HepG2 (cell line): ENCODE data around the gene FCHO1. TPM values are rescaled to one million over a fixed set of nuclear protein-coding genes. Genes with fewer than 3 reads are reported as not detected.

ENCODE experiments used
- ATAC-seq: fragments of 200-7000 bp; cut with Tn5 transposase; 3 replicates; pipeline ENCODE4 v1.9.1; 2020; ENCODE audit warnings: mild to moderate bottlenecking, moderate library complexity
- BruUV-seq: library from RNA; stranded (reverse); fragments of 400-500 nt; replicated peaks from 2 replicates; lab custom pipeline; 2021; lab: Mats Ljungman, UMichigan
- CTCF ChIA-PET: fragments of 300-600 bp; formaldehyde crosslinking; extraction: SDS; loops from one replicate; lab custom pipeline; 2021; ENCODE audit warnings: low total read pairs, inconsistent platforms, low intra/inter-chr PET ratio; lab: Yijun Ruan, JAX
- POLR2A ChIA-PET: fragments of 350-600 bp; sonication (Branson Sonifier 250); formaldehyde crosslinking; loops from one replicate; lab custom pipeline; 2020; ENCODE audit warnings: antibody characterized with exemption, inconsistent platforms; lab: Yijun Ruan, JAX
- DNase-seq: peaks from one replicate; pipeline ENCODE4 v3.0.0-alpha.2; 2015; ENCODE audit warnings: low spot score
- FAIRE-seq: peaks from 3 replicates; lab custom pipeline; 2011; peaks lifted over from hg19 to GRCh38; lab: Jason Lieb, UNC
- H2AFZ ChIP-seq: one replicate; pipeline ENCODE4 v1.6.1; 2011; ENCODE audit warnings: low read length, inconsistent platforms
- H3K27ac ChIP-seq: fragments of 300-600 bp; 3 replicates; pipeline ENCODE4 v1.8.0; 2011; ENCODE audit warnings: mixed run types, mild to moderate bottlenecking, mixed read lengths, low read length, inconsistent platforms; ENCODE audit not compliant: insufficient read depth; ENCODE audit errors: extremely low read length
- H3K27me3 ChIP-seq, 2 experiments: fragments of 200-600 bp in 1 of 2; 2 replicates in 1 of 2; 3 replicates in 1 of 2; pipeline versions ENCODE4 v1.6.0 to v1.8.0; 2011; ENCODE audit warnings: low read length in 2 of 2, mild to moderate bottlenecking in 2 of 2, moderate library complexity in 2 of 2, inconsistent platforms in 1 of 2; ENCODE audit not compliant: insufficient read depth in 2 of 2, control insufficient read depth in 1 of 2
- H3K36me3 ChIP-seq, 2 experiments: fragments of 200-600 bp in 1 of 2; replicated peaks in 1 of 2; 2 replicates in 1 of 2; 3 replicates in 1 of 2; pipeline versions ENCODE4 v1.5.1 to v1.8.0; 2011; ENCODE audit warnings: low read length in 2 of 2, inconsistent platforms in 1 of 2; ENCODE audit not compliant: insufficient read depth in 2 of 2, control insufficient read depth in 1 of 2
- H3K4me1 ChIP-seq: 2 replicates; pipeline ENCODE4 v1.5.1; 2012; ENCODE audit warnings: low read length, inconsistent platforms; ENCODE audit not compliant: insufficient read depth
- H3K4me2 ChIP-seq: 2 replicates; pipeline ENCODE4 v1.6.0; 2011; ENCODE audit warnings: low read depth, low read length, inconsistent platforms
- H3K4me3 ChIP-seq, 3 experiments: fragments of 200-600 bp in 1 of 3; sonication (generic), shearing (Covaris generic) in 1 of 3; replicated peaks in 1 of 3; 2 replicates each; pipeline ENCODE4 v1.5.1; 2011 to 2016; ENCODE audit warnings: low read length in 3 of 3, inconsistent platforms in 2 of 3, low read depth in 2 of 3, mild to moderate bottlenecking in 2 of 3, control low read depth in 1 of 3, mixed read lengths in 1 of 3; ENCODE audit not compliant: insufficient read depth in 1 of 3
- H3K79me2 ChIP-seq: one replicate; pipeline ENCODE4 v1.6.1; 2011; ENCODE audit warnings: low read length, inconsistent platforms; ENCODE audit not compliant: insufficient read depth
- H3K9ac ChIP-seq: 2 replicates; pipeline ENCODE4 v1.6.0; 2011; ENCODE audit warnings: mild to moderate bottlenecking, low read depth, low read length, inconsistent platforms; ENCODE audit not compliant: insufficient read depth
- H3K9me3 ChIP-seq: 2 replicates; pipeline ENCODE4 v1.5.1; 2012; ENCODE audit warnings: mild to moderate bottlenecking, low read length
- H4K20me1 ChIP-seq: 2 replicates; pipeline ENCODE4 v1.6.0; 2011; ENCODE audit warnings: inconsistent platforms, mild to moderate bottlenecking, low read length, moderate library complexity; ENCODE audit not compliant: insufficient read depth
- AGO1 ChIP-seq: fragments of 200-400 bp; formaldehyde crosslinking; IDR thresholded peaks from 2 replicates; pipeline ENCODE4 v1.6.1; 2017; ENCODE audit warnings: mild to moderate bottlenecking, low read depth, low read length, moderate library complexity; ENCODE audit not compliant: poor library complexity, severe bottlenecking
- ATAD3A ChIP-seq: sonication (generic); formaldehyde crosslinking; IDR thresholded peaks from 2 replicates; pipeline ENCODE4 v1.4.0; 2020; ENCODE audit warnings: missing genetic modification reagents
- RBFOX2 ChIP-seq: fragments of 200-400 bp; formaldehyde crosslinking; IDR thresholded peaks from 2 replicates; pipeline ENCODE4 v1.6.1; 2017; ENCODE audit warnings: low read depth, mild to moderate bottlenecking, low read length
- TBP ChIP-seq: sonication (generic); formaldehyde crosslinking; IDR thresholded peaks from 2 replicates; pipeline ENCODE4 v1.5.0; 2020; ENCODE audit warnings: missing genetic modification reagents
- ZBTB38 ChIP-seq: sonication (generic); formaldehyde crosslinking; IDR thresholded peaks from 2 replicates; pipeline ENCODE4 v1.5.1; 2020; ENCODE audit warnings: mild to moderate bottlenecking, missing genetic modification reagents
- ZFP91 ChIP-seq: sonication (generic); formaldehyde crosslinking; IDR thresholded peaks from 2 replicates; pipeline ENCODE4 v1.9.0; 2022; ENCODE audit warnings: missing genetic modification reagents, mild to moderate bottlenecking, borderline replicate concordance
- ZNF589 ChIP-seq: sonication (generic); formaldehyde crosslinking; conservative IDR thresholded peaks from 2 replicates; pipeline ENCODE4 v1.8.0; 2022; ENCODE audit warnings: mild to moderate bottlenecking, moderate library complexity, missing genetic modification reagents
- WGBS: methylation state at CpG from one replicate; pipeline ENCODE4 v1.1.6; 2017; ENCODE audit warnings: low lambda C conversion rate; 5-methylcytosine and 5-hydroxymethylcytosine counted together
- in situ Hi-C: cut with HindIII; loops from 2 replicates; pipeline ENCODE4 v1.10.0; 2017; ENCODE audit warnings: low pct_unique_long_range_greater_than_20kb; ENCODE audit not compliant: extremely low pct_ligation_motif_present
- intact Hi-C: fragments of 100-400 bp; cut with micrococcal nuclease; formaldehyde crosslinking; loops from one replicate; pipeline ENCODE4 v1.10.0; 2022; ENCODE audit not compliant: unreplicated experiment
- polyA plus RNA-seq, 8 experiments: library from polyadenylated mRNA; depleted of rRNA in 3 of 8; stranded (reverse) in 7 of 8; unstranded in 1 of 8; fragments of >200 nt; fragmentation: Illumina TruSeq in 4 of 8; extraction: Trizol in 4 of 8; gene quantifications; 2 replicates each; pipeline versions ENCODE4 v1.2.1 to v1.2.3, GENCODE V29; 2011 to 2016; ENCODE audit warnings: low read depth in 4 of 8, missing spikeins in 1 of 8, mixed read lengths in 1 of 8; ENCODE audit not compliant: insufficient read depth in 1 of 8
- total RNA-seq, 5 experiments: library from RNA; depleted of rRNA; stranded (reverse); fragments of >200 nt; fragmentation: Illumina TruSeq; extraction: Trizol; gene quantifications; 2 replicates each; pipeline ENCODE4 v1.2.3, GENCODE V29; 2016; ENCODE audit warnings: low read depth in 1 of 5
- TF ChIP-seq, protein P1 (sequence below): sonication (generic); formaldehyde crosslinking; IDR thresholded peaks from 2 replicates; pipeline ENCODE4 v1.4.0; 2020; ENCODE audit warnings: missing genetic modification reagents

Gene FCHO1
- total and polyA plus RNA-seq, 2 of the 13 experiments (the other 11 are each of a cell fraction or from before 2014, with no cell fraction given) = 1.3 to 3.1 TPM

GRCh38 chr19:17830567-17831418, 79.5 kb downstream of the FCHO1 start:
- no peak for FAIRE-seq
- Histone ChIP-seq H3K9me3 (no peaks in the 10 kb centered on the region), H3K9ac (no peak overlapping the region), H4K20me1 (no peaks in the 10 kb centered on the region), H3K27me3 (no peaks in the 10 kb centered on the region), H3K4me2 (no peak overlapping the region), H3K4me1 (0 out of 2 replicates have a peak, but pooled peaks cover 7% of the 10 kb centered on the region), H3K4me3 (no peak overlapping the region), H3K36me3 (no peaks in the 10 kb centered on the region; a peak in 2 of 5 replicates), H3K27ac (no peak overlapping the region), H3K79me2 (no peaks in the 10 kb centered on the region), H2AFZ (no peak overlapping the region)
- in situ Hi-C loops = no loop called here
- no peak for DNase-seq
- BruUV-seq = no TSS peak
- ChIA-PET CTCF (no interaction called here), POLR2A (interaction anchor here (0.8 to 1.2 kb wide), 3 partner anchors 17 to 28 kb away, joined by 3 to 4 read pairs (median 4); partner anchors contain the start of gene JAK3)
- intact Hi-C loops = no loop called here
- WGBS = 88% methylated on average over 38 of the region's 50 CpGs
- ATAC-seq = peak; percentile 24; the same call in 2 of the 3 replicates
- TF ChIP-seq ZBTB38 = 0 out of 2 replicates have a peak, but pooled peaks have one; percentile 15
- TF ChIP-seq ZFP91 (CRISPR knock-in tag) = no peak
- no peak for TF ChIP-seq AGO1
- TF ChIP-seq, protein P1, sequence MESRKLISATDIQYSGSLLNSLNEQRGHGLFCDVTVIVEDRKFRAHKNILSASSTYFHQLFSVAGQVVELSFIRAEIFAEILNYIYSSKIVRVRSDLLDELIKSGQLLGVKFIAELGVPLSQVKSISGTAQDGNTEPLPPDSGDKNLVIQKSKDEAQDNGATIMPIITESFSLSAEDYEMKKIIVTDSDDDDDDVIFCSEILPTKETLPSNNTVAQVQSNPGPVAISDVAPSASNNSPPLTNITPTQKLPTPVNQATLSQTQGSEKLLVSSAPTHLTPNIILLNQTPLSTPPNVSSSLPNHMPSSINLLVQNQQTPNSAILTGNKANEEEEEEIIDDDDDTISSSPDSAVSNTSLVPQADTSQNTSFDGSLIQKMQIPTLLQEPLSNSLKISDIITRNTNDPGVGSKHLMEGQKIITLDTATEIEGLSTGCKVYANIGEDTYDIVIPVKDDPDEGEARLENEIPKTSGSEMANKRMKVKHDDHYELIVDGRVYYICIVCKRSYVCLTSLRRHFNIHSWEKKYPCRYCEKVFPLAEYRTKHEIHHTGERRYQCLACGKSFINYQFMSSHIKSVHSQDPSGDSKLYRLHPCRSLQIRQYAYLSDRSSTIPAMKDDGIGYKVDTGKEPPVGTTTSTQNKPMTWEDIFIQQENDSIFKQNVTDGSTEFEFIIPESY (CRISPR knock-in tag) = peak; percentile 77; the same call in 1 of the 2 replicates
- TF ChIP-seq ZNF589 (CRISPR knock-in tag) = no peak
- TF ChIP-seq ATAD3A (CRISPR knock-in tag) = no peak
- TF ChIP-seq TBP (CRISPR knock-in tag) = no peak
- peak; percentile 32; the same call in 1 of the 2 replicates for TF ChIP-seq RBFOX2
